ENCODE results near the gene RNF167. TPM values are rescaled to one million over a fixed set of nuclear protein-coding genes. Genes with fewer than 3 reads are reported as not detected.

The RNF167 gene
- total RNA-seq, 2 donors from 2014 or later = 176 to 201 TPM

DNA sequence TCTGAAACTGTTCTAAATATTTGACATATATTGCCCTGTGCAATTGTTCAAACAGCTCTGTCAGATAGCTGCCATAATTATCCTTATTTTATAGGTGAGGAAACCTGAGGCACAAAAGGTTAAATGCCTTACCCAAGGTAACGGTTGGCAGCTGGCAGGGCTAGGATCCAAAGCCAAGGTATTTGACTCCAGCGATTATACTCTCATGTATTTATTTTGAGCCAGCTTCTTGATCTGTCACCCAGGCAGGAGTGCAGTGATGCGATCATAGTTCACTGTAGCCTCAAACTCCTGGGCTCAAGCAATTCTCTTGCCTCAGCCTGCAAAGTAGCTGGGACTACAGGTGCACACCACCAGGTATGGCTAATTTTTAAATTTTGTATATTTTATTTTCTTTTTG, 18.0 kb downstream of the RNF167 start:
- DNase-seq (no peak), ATAC-seq (replicated peaks in 1 of 2) (no peak)
- Mint-ChIP-seq H3K27me3 (ENCODE audit: low read depth) (no peaks in the 10 kb centered on the region), H3K36me3 (ENCODE audit: insufficient read depth in 2 of 2) (peaks cover 1 to 5% of the 10 kb centered on the region in 2 donors), H3K27ac (no peak overlapping the region), H3K4me3 (no peak overlapping the region), H3K4me1 (ENCODE audit: low read depth) (peaks cover 10% of the 10 kb centered on the region), H3K9me3 (no peaks in the 10 kb centered on the region)

DNA sequence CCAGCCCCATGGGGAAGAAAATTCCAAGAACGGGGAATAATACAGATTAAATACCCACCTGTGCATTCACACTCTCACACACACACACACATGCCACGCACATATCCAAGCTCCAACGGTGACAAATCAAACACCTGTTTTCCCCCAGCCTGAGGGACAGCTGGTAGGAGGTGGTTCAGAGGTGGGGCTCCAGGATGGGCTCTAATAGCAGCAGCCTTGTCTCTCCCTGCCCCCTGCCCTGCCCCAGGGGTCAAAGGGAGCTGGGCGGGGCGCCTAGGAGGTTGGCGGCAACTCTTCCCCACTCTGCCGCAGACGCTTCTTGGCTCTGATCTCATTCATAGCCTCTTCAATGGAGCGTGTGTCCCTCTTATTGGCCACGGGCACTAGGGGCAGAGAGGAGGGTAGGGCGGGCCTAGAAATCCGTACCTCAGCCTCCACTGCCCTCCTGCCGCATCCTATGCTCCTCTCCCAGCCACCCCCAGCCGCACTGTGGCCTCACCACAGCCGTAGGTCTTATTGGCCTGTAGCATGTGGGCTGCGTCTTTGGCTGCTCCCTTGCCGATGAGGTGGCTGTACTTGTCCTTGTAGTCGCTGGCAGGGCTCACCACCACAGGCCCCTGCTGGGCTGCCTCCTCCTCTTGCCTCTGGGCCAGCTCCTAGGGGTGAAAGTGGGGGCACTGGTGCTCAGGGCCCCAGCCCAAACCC, 19.3 kb downstream of the RNF167 start:
- Mint-ChIP-seq H3K36me3 (ENCODE audit: insufficient read depth in 2 of 2) (peaks cover 0 to 3% of the 10 kb centered on the region in 2 donors), H3K4me1 (ENCODE audit: low read depth) (peaks cover 10% of the 10 kb centered on the region), H3K4me3 (no peak overlapping the region), H3K27me3 (ENCODE audit: low read depth) (no peaks in the 10 kb centered on the region), H3K9me3 (no peaks in the 10 kb centered on the region), H3K27ac (no peak overlapping the region)
- no peak for DNase-seq
- ATAC-seq (replicated peaks in 1 of 2) = peak in 1 of 2 donors; percentile 8

DNA sequence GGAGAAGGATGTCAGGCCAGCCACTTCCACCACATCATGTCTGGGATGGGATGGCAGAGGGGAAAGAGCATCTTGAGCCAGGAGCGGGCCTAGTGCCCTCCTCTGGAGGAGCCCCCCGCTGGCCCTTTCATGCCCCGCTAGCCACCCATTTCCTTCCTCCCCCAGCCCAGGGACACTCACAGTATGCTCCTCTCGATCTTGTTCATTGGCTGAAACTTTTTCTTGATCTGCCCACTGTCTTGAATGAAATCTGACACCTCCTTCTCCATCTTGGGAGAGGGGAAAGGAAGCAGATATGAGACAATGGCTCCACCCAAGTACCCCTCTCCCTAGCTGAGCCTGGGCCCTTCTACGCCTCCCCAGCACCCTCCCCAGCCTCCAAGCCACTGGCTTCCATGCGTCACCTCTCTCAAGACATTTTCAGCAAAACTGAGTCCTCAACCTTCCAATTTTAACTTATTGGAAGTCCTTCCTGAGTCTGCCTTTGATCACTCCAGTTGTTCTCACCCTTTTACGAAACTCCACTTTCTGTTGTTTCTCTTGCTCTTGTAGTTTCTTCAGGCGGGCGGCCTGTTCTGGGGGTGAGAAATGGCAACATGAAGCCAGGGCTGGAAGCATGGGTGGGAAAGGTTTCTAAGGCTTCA, 20.3 kb downstream of the RNF167 start:
- H3K9me3 Mint-ChIP-seq = peaks cover 0 to 1% of the 10 kb centered on the region in 2 donors
- H3K27me3 Mint-ChIP-seq (ENCODE audit: low read depth) = no peaks in the 10 kb centered on the region
- peaks cover 15% of the 10 kb centered on the region for H3K4me1 Mint-ChIP-seq (ENCODE audit: low read depth)
- no peak overlapping the region for H3K27ac Mint-ChIP-seq
- no peak overlapping the region for H3K4me3 Mint-ChIP-seq
- peaks cover 4 to 9% of the 10 kb centered on the region in 2 donors for H3K36me3 Mint-ChIP-seq (ENCODE audit: insufficient read depth in 2 of 2)
- no peak for DNase-seq
- peak in 1 of 2 donors; percentile 11 for ATAC-seq (replicated peaks in 1 of 2)

DNA sequence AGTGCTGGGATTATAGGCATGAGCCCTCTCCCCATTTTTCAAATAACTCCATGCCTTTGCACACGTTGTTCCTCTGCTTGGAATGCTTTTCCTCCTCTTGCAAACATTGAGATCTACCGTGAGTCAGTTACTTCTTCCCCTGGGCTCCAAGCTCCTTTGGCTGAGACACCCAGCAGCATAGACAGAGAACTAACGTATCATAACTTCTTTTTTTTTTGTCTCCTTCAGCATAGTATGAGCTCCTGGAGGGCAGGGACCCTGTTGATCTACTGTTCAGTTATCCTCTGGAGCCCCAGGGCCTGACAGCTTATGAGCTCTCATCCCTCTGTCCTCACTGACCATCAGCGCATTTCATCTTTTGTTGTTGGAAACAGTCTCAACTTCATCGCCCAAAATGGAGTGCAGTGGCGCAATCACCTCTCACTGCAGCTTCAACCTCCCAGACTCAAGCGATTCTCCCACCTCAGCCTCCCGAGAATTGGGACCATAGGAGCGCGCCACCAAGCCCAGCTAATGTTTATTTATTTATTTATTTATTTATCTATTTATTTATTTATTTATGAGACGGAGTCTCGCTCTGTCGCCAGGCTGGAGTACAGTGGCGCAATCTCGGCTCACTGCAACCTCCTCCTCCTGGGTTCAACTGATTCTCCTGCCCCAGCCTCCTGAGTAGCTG, 25.4 kb downstream of the RNF167 start:
- Mint-ChIP-seq H3K9me3 (peaks cover 0 to 1% of the 10 kb centered on the region in 2 donors), H3K4me1 (ENCODE audit: low read depth) (peaks cover 38% of the 10 kb centered on the region), H3K27me3 (ENCODE audit: low read depth) (no peaks in the 10 kb centered on the region), H3K4me3 (no peak overlapping the region), H3K27ac (peak overlapping the region; percentile 2), H3K36me3 (ENCODE audit: insufficient read depth in 2 of 2) (peaks cover 17 to 23% of the 10 kb centered on the region in 2 donors)
- ATAC-seq (replicated peaks in 1 of 2) (no peak), DNase-seq (no peak)

DNA sequence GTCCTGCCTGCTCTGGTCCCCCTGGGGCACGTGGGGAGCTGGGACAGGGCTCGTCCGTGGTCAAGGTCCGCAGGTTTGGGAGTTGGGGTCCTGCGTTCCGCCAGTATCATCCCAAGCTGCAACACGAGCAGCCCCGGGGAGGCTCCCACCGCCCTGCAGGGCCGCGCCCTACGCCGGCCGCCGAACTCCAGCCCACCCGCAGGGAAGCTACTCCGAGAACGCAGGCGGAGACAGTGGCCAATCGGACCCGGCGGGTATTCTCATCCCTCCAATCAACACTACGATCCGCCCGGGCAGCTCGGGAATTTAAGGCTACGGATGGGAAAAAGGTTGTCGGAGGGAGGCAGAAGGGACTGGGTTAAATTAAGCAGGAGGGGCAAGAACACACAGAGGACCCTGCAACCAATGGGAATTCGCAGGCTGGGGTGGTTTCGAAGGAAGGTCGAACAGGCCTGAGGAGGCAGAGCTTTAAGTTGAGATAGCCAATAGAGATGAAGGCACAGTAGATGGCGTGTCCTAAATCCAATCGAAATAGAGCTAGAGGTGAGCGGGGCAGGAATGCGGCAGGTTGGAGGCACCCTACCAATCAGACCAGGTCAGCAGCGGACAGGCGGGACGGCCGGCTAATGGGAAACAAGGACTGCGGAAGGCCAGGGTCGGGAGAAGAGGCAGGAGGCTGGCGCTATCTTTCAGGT, 26.9 kb downstream of the RNF167 start:
- Mint-ChIP-seq H3K9me3 (peaks cover 0 to 1% of the 10 kb centered on the region in 2 donors), H3K27ac (peak overlapping the region; percentile 74), H3K4me3 (no peak overlapping the region), H3K27me3 (ENCODE audit: low read depth) (no peaks in the 10 kb centered on the region), H3K4me1 (ENCODE audit: low read depth) (peaks cover 49% of the 10 kb centered on the region), H3K36me3 (ENCODE audit: insufficient read depth in 2 of 2) (peaks cover 21 to 35% of the 10 kb centered on the region in 2 donors)
- ATAC-seq (replicated peaks in 1 of 2) (peak; percentile 67 to 73), DNase-seq (peak; percentile 84 to 92)

DNA sequence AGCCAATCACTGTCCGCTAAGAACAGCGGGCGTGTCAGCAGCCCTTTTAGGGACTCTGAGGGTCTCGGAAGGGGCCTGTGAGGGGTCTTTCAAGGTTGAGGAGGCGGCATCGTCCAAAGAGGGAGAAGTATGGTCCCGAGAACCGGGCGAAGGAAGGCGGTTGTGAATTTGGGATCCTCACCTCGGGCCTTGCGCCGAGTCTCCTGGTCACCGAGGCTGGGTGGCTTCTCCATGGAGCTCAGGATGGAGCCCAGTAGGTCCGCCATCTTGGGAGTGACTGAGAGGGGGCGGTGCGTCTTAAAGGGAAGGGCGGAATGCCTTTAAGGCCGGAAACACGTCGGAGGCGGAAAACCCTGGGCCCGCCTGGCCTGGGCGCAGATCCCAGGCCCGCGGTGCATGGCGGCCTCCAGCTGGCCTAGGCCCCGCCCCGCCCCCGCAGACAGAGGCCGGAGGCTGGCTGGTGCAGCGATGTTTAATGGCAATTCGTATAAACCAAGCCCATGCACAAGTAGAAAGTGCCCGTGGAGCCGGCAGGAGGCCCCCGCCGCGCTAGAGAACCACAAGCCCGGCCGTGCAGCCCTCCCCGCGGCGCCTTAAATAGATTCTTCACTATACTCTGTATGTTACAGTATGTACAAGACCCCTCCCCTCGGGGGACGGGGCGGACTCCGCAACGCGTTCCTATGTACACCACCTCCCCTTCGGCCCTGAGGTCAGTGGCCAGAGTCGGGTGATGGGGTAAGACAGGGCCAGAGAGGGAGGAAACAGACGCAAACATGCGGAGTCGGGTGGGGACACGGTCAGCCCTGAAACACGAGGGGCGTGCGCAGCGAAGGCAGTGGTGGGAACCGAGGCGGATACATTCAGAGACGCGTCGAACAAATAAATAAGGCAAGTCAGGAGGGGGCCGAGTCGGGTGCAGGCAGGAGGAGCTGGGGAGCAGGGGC, 27.7 kb downstream of the RNF167 start, which contains the start of gene SPAG7:
SPAG7 (minus strand) TSS at position 279 of the 947 bp plus-strand sequence; CDS start at position 266, 13 bp downstream.
- no peaks in the 10 kb centered on the region for H3K27me3 Mint-ChIP-seq (ENCODE audit: low read depth)
- peaks cover 51% of the 10 kb centered on the region for H3K4me1 Mint-ChIP-seq (ENCODE audit: low read depth)
- H3K9me3 Mint-ChIP-seq = peaks cover 0 to 1% of the 10 kb centered on the region in 2 donors
- H3K27ac Mint-ChIP-seq = peak within 1 kb of the TSS; percentile 74
- peak; percentile 93 to 95 for DNase-seq
- H3K36me3 Mint-ChIP-seq (ENCODE audit: insufficient read depth in 2 of 2) = peaks cover 21 to 37% of the 10 kb centered on the region in 2 donors
- H3K4me3 Mint-ChIP-seq = no peak within 1 kb of the TSS
- ATAC-seq (replicated peaks in 1 of 2) = peak; percentile 67 to 69

DNA sequence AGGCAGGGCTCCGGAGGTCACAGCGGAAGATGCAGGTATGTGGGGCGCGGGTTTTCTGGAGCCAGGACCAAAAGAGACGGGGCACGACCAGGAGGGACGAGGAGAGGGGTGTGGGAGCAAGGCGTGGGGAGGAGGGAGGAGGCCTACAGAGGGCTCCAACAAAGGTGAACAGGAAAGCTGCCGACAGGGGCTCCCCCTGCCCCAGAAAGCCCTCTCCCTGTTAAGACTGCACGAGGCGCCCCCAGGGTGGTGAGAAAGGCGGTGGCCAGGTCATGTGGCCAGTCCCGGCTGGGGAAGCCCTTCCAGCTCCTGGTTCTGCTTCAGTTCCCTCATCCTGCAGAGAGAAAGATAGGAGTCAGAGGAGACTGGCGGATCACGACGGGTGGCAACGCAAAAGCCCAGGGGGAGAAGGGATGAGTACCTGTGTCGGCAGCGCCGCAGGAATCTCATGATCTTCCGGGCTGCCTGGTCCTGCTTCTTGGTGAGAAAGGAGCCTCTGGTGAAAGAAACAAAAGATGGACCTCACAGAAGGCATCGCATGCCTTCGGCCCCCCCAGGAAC, 28.5 kb downstream of the RNF167 start:
- H3K36me3 Mint-ChIP-seq (ENCODE audit: insufficient read depth in 2 of 2) = peaks cover 21 to 40% of the 10 kb centered on the region in 2 donors
- peaks cover 0 to 1% of the 10 kb centered on the region in 2 donors for H3K9me3 Mint-ChIP-seq
- no peak overlapping the region for H3K27ac Mint-ChIP-seq
- no peaks in the 10 kb centered on the region for H3K27me3 Mint-ChIP-seq (ENCODE audit: low read depth)
- peaks cover 51% of the 10 kb centered on the region for H3K4me1 Mint-ChIP-seq (ENCODE audit: low read depth)
- H3K4me3 Mint-ChIP-seq = no peak overlapping the region
- DNase-seq (peak; percentile 49 to 53), ATAC-seq (replicated peaks in 1 of 2) (no peak)

DNA sequence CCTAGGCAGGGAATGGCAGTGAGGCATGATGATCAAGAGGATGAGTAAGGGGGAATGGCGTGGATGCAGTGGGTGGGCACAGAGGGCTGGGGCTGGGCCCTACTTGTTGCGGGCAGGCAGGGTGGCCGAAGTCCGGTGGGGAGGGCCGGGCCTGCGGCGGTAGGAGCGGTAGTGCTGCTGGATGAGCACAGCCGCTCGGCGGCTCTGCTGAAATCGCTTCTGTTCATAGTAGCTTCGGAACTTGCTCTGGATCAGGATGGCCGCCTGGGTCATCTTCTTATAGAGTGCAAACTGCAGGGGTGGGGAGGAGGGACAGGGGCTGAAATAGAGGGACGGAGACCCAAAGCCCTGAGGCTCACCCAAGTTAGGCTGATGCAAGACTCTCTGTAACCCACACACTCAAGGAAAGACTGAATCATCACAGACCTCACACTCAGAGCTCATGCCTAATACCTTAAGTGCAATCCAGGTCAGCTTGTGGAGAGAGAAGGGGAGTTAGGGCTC, 29.0 kb downstream of the RNF167 start:
- Mint-ChIP-seq H3K27ac (no peak overlapping the region), H3K9me3 (peaks cover 0 to 1% of the 10 kb centered on the region in 2 donors), H3K4me3 (no peak overlapping the region), H3K27me3 (ENCODE audit: low read depth) (no peaks in the 10 kb centered on the region), H3K4me1 (ENCODE audit: low read depth) (peaks cover 51% of the 10 kb centered on the region), H3K36me3 (ENCODE audit: insufficient read depth in 2 of 2) (peaks cover 21 to 43% of the 10 kb centered on the region in 2 donors)
- DNase-seq = peak; percentile 74 to 76
- peak; percentile 57 to 65 for ATAC-seq (replicated peaks in 1 of 2)

DNA sequence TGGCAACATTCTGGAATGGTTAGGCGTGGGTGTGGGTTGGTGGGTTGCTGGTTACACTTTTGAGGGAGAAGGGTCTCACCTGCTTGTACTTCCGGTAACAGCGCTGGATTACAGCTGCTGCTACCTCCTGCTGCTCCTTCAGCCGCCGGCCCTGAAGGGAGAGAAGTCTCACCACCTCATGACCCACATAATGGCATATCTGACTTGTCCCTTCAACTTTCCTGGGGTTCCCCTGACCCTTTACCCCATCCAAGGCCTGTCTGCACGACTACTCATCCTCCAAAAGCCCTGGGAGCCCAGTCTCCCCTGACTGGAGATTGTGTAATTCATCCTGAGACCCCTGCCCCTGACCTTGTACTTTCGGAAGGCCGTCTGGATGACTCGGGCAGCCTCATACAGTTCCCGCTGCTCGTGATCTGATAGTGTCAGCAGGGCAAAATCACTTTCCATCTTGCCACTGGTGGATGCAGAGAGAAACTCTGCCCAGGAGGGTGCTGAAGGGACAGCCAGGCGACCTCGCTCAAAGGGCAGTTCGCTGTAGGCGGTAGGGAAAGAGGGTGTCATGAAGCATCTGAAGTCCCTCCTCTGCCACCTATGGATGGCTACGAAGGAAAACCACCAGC, 29.6 kb downstream of the RNF167 start:
- DNase-seq = peak; percentile 59 to 60

DNA sequence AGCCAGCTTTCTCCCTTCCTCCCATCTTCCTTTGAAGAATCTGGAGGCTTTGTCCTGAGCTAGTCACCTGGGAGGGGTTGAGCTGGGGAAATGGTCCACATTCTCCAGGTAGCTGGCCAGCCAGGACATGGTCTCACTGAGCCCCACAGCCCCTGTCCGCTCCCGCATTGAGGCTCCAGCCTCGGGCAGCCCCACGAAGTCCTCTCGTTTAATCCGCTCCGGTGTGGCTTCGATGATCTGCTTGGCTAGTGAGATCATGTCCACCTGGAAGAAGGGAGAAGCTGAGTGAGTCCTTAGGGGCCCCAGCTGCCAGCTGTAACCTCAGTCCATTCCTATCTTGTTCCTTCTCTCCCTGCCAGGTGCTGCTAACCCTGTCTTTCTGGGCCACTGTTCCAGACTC, 30.2 kb downstream of the RNF167 start:
- no peak for DNase-seq
- H3K36me3 Mint-ChIP-seq (ENCODE audit: insufficient read depth in 2 of 2) = peaks cover 19 to 45% of the 10 kb centered on the region in 2 donors
- H3K27me3 Mint-ChIP-seq (ENCODE audit: low read depth) = no peaks in the 10 kb centered on the region
- peaks cover 0 to under 1% of the 10 kb centered on the region in 2 donors for H3K9me3 Mint-ChIP-seq
- peak overlapping the region; percentile 89 for H3K27ac Mint-ChIP-seq
- peak overlapping the region in 1 of 2 donors; percentile 52 for H3K4me3 Mint-ChIP-seq
- no peak for ATAC-seq (replicated peaks in 1 of 2)
- H3K4me1 Mint-ChIP-seq (ENCODE audit: low read depth) = peaks cover 47% of the 10 kb centered on the region

More for the DNA sequence above, 29.6 kb downstream of the RNF167 start:
- Mint-ChIP-seq H3K27me3 (ENCODE audit: low read depth) (no peaks in the 10 kb centered on the region), H3K4me1 (ENCODE audit: low read depth) (peaks cover 51% of the 10 kb centered on the region), H3K36me3 (ENCODE audit: insufficient read depth in 2 of 2) (peaks cover 21 to 47% of the 10 kb centered on the region in 2 donors), H3K4me3 (no peak overlapping the region), H3K9me3 (peaks cover 0 to 1% of the 10 kb centered on the region in 2 donors), H3K27ac (no peak overlapping the region)
- ATAC-seq (replicated peaks in 1 of 2) = peak; percentile 14 to 25

DNA sequence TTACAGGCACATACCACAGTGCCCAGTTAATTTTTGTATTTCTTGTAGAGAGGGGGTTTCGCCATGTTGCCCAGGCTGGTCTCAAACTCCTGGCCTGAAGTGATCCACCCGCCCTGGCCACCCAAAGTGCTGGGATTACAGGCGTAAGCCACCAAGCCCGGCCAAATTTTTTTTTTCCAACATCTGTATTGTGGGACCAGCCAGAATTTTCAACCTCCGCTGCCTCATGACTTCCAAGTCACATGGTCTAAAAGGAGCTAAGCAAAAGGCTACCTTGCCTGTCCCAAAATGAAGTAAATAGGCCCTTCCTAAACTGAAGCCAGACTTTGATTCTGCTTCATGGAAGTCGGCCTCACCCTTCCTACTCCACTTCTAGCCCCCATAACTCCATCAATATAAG, 31.8 kb downstream of the RNF167 start:
- peak overlapping the region; percentile 33 for H3K27ac Mint-ChIP-seq
- DNase-seq (no peak), ATAC-seq (replicated peaks in 1 of 2) (no peak)
- H3K4me1 Mint-ChIP-seq (ENCODE audit: low read depth) = peaks cover 33% of the 10 kb centered on the region
- H3K36me3 Mint-ChIP-seq (ENCODE audit: insufficient read depth in 2 of 2) = peaks cover 14 to 38% of the 10 kb centered on the region in 2 donors
- no peaks in the 10 kb centered on the region for H3K27me3 Mint-ChIP-seq (ENCODE audit: low read depth)
- no peaks in the 10 kb centered on the region for H3K9me3 Mint-ChIP-seq
- H3K4me3 Mint-ChIP-seq = no peak overlapping the region

Measured in activated T-cell treated with anti-CD3 and anti-CD28 coated beads, Interleukin-2, amount 50 U/mL, for 72 hours (primary cell).